ENCODE results near the gene RAD9B.

RAD9B gene

GRCh38 chr12:110545812-110546211, 43.7 kb downstream of the RAD9B start:
- DNase-seq (ENCODE audit: low read depth in 2 of 2): peak in 1 of 2 donors; percentile 25
- TF ChIP-seq, protein P1, sequence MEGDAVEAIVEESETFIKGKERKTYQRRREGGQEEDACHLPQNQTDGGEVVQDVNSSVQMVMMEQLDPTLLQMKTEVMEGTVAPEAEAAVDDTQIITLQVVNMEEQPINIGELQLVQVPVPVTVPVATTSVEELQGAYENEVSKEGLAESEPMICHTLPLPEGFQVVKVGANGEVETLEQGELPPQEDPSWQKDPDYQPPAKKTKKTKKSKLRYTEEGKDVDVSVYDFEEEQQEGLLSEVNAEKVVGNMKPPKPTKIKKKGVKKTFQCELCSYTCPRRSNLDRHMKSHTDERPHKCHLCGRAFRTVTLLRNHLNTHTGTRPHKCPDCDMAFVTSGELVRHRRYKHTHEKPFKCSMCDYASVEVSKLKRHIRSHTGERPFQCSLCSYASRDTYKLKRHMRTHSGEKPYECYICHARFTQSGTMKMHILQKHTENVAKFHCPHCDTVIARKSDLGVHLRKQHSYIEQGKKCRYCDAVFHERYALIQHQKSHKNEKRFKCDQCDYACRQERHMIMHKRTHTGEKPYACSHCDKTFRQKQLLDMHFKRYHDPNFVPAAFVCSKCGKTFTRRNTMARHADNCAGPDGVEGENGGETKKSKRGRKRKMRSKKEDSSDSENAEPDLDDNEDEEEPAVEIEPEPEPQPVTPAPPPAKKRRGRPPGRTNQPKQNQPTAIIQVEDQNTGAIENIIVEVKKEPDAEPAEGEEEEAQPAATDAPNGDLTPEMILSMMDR (IDR thresholded peaks at IDR 0.05; ENCODE audit: low read depth, low read length): no peak
- no peak overlapping the region for H3K4me3 ChIP-seq (replicated peaks in 1 of 2; ENCODE audit: low read depth in 2 of 2, low read length in 2 of 2)

GRCh38 chr12:110546339-110546738, 44.2 kb downstream of the RAD9B start:
- no peak overlapping the region for H3K4me3 ChIP-seq (replicated peaks in 1 of 2; ENCODE audit: low read depth in 2 of 2, low read length in 2 of 2)
- peak; percentile 72 to 94 for DNase-seq (ENCODE audit: low read depth in 2 of 2)
- TF ChIP-seq, protein P1 (IDR thresholded peaks at IDR 0.05; ENCODE audit: low read depth, low read length): no peak

GRCh38 chr12:110547090-110547489, 45.0 kb downstream of the RAD9B start:
- TF ChIP-seq, protein P1 (IDR thresholded peaks at IDR 0.05; ENCODE audit: low read depth, low read length): no peak
- no peak for DNase-seq (ENCODE audit: low read depth in 2 of 2)
- H3K4me3 ChIP-seq (replicated peaks in 1 of 2; ENCODE audit: low read depth in 2 of 2, low read length in 2 of 2): no peak overlapping the region

DNA sequence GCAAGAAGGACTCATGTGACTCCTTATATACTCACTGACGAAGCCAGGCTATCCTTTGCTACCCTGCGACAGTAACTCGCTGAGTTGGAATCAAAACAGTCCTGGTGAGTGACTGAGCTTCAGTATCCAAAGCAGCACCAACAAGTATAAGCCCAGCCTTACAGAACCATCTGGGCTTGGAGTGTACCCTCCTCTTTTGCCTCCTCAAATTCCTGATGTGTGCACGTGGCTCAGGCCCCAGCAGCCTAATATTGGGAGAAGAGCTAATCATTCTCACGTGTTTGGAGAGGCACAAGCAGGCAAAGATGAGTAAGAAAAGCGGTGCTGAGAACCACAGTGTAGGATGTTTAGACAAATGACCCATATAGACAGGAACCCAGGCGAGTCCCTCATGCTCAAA, 46.5 kb downstream of the RAD9B start:
- TF ChIP-seq, protein P1 (IDR thresholded peaks at IDR 0.05; ENCODE audit: low read depth, low read length): no peak
- DNase-seq (ENCODE audit: low read depth in 2 of 2): peak in 1 of 2 donors; percentile 53
- H3K4me3 ChIP-seq (replicated peaks in 1 of 2; ENCODE audit: low read depth in 2 of 2, low read length in 2 of 2): no peak overlapping the region

DNA sequence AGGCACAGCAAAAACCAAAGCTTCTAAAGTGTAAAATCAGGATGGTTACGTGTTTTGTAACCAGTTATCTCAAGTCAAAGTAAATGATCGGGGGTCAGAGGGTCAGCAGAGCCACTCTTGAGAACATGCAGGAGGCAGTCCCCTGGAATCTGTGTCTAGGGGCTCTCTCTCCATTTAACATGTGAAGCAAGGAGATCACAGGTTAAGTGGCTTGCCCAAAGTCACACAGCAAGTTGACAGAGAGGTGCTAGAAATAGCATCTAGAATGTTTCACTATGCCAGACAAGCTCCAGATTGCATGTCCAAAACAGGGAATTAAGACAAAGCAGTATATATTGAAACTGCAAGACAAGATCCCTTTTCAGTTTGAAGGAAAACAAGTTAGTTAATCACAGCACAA, 47.6 kb downstream of the RAD9B start:
- TF ChIP-seq, protein P1 (IDR thresholded peaks at IDR 0.05; ENCODE audit: low read depth, low read length): no peak
- no peak overlapping the region for H3K4me3 ChIP-seq (replicated peaks in 1 of 2; ENCODE audit: low read depth in 2 of 2, low read length in 2 of 2)
- DNase-seq (ENCODE audit: low read depth in 2 of 2): no peak

GRCh38 chr12:110550981-110551380, 48.9 kb downstream of the RAD9B start:
- TF ChIP-seq, protein P1 (IDR thresholded peaks at IDR 0.05; ENCODE audit: low read depth, low read length): no peak
- H3K4me3 ChIP-seq (replicated peaks in 1 of 2; ENCODE audit: low read depth in 2 of 2, low read length in 2 of 2): no peak overlapping the region

More at GRCh38 chr12:110550981-110551380, 48.9 kb downstream of the RAD9B start:
- no peak for DNase-seq (ENCODE audit: low read depth in 2 of 2)

Measured in cardiac fibroblast (primary cell).